HG02981 (cell line): ENCODE data around the gene DYNC2H1.
"Not testable (repeated sequence)": the region's sequence is repeated elsewhere in the genome, so short reads cannot be mapped to it uniquely, and the experiment has no call there.

Experiments
- ATAC-seq: cut with Tn5 transposase; IDR thresholded peaks from one replicate; pipeline ENCODE4 v1.9.1; 2021; ENCODE audit warnings: mild to moderate bottlenecking, moderate library complexity; ENCODE audit not compliant: unreplicated experiment

The DYNC2H1 gene

DNA sequence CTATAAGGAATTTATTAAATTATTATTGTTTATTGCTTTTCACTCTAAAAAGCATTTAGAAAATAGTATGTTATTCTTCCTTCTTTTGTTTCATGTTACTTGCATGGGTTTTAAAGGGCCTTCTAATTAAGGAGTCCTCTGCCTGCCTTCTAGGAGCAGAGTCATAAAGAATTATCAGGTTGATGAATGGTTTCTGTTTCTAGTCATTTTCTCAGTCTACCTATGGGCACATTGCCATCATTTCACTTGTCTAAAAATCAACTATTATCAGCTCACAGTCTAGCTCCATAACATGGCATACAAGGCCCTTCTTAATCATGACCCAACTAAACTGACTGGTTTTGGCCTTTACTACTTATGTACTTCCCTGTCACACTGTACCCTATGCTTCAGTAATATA, 16.2 kb downstream of the DYNC2H1 start:
- ATAC-seq, result no peak

DNA sequence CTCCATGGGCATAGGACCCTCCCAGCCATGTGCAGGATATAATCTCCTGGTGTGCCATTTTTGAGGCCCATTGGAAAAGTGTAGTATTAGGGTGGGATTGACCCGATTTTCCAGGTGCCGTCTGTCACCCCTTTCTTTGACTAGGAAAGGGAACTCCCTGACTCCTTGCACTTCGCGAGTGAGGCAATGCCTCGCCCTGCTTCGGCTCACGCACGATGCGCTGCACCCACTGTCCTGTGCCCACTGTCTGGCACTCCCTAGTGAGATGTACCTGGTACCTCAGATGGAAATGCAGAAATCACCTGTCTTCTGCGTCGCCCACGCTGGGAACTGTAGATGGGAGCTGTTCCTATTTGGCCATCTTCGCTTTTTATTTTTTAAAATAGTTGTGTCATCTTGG, 32.8 kb downstream of the DYNC2H1 start:
- ATAC-seq, result not testable (repeated sequence)

DNA sequence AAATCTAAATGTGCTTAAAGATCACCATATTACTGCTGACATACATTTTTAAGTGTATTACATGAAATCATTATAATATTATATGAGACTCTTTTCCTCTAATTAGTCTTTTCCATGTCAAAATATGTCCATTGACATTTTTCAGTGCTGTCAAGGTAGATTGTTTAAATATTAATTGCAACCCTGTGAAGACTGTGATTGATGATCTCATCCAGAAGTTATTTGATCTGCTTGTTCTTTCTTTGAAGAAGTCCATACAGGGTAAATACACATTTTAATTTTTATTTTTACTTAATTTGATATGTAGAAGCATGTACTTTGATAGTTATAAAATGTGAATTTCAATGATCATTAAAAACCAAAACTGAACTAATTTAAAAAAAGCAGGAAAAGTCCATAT, 38.4 kb downstream of the DYNC2H1 start:
- no peak for ATAC-seq

DNA sequence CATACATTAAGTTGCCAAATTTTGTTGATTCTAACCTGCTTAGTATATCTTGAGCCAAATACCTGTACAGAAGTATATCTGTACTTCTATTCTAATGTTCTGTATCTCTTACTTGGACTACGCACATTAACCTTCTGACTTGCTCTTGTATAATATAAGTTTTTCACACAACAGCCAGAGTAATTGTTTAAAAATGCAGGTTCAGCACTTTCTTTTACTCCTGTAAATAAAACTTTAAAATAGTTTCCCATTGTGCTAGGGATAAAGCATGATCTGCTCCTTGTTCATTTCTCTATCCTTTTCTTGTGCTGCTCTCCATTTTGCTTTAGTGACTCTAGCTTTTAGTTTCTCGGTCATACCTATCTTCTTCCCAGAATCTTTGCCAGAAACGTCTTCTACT, 48.3 kb downstream of the DYNC2H1 start:
- ATAC-seq, result no peak

DNA sequence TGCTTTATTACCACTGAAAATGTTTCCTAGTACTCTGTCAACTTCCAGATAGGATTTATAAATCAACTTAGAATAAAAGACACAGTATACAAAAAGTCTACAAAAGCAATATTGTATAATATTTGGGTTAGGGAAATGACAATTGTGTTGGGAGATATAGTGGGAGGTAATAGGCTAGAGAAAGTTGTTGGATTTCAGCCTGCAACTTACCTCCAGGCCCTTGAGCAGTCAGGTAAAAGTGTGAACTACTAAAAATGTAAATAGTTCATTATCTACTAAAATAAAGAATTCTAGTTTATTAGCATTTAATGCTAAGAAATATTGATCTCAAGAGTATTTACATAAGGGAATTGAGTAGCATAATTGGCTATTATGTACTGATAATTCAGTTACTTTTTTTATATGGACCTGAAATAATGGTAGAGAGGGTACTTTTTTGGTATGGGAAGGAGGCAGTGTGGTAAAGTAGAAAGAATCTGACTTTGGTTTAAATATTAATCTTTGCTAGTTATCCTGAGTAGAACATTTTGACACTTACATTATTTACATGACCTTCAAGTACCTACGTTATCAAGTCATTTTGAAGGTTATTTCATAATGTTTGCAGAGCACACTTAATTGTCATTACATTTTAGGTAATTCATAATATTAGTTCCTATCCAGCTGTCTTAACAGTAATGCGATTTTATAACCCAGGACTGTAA, 55.0 kb downstream of the DYNC2H1 start:
- ATAC-seq, result no peak

DNA sequence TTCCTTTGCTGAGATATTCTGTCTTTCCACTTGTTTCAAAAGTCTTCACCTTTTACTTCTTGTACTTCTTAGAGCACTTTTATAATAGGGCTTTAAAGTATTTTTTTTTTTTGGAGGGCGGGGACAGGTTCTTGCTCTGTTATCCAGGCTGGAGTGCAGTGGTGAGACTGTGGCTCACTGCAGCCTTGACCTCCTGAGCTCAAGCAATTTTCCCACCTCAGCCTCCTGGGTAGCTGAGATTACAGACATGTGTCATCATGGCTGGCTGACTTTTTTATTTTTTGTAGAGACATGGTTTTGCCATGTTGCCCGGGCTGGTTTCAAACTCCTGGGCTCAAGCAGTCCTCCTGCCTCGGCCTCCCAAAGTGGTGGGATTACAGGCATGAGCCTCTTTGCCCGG, 57.9 kb downstream of the DYNC2H1 start:
- ATAC-seq, result no peak

DNA sequence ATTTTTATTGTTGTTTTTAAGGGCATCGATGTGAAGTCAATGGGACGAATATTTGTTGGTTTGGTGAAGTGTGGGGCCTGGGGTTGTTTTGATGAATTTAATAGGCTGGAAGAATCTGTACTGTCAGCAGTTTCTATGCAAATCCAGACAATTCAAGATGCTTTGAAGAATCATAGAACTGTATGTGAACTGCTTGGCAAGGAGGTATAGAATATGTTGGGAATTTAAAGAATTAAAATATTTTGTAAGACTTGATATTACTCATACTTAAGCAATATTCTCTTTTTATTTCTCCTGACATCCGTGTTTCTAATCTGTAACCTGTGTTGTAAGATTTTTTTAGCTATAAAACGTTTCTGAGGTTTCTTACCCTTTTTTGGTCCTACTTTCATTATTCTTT, 61.6 kb downstream of the DYNC2H1 start:
- ATAC-seq, result no peak

DNA sequence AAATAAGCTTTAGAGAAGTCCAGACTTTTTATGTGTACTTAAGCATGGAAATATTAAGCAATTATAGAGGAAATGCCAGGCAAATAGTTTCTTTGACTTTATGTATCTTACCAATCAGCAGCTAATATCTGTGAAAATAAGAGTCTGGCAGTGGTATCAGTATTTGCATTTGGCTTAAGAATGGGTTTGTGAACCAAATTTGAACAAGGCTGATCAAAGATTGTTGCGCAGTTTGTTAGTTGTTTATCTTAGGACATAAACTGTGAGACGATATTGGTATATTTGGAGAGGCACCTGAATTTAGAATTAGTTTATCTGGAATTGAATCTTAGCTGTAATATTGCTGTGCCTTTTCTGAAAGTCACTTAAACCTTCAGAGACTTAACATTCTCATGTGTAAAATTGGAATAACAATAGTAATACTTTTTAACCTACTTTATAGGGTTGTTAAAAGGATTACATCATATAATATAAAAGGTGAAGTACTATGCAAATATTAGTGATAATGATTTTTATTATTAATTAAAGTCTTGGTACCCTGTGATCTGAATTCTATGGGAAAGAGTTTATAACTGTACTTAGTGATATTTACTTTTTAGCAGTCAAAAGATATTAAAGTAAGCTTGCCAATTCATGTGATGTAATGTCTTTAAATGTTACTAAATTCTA, 66.4 kb downstream of the DYNC2H1 start:
- ATAC-seq, result no peak

DNA sequence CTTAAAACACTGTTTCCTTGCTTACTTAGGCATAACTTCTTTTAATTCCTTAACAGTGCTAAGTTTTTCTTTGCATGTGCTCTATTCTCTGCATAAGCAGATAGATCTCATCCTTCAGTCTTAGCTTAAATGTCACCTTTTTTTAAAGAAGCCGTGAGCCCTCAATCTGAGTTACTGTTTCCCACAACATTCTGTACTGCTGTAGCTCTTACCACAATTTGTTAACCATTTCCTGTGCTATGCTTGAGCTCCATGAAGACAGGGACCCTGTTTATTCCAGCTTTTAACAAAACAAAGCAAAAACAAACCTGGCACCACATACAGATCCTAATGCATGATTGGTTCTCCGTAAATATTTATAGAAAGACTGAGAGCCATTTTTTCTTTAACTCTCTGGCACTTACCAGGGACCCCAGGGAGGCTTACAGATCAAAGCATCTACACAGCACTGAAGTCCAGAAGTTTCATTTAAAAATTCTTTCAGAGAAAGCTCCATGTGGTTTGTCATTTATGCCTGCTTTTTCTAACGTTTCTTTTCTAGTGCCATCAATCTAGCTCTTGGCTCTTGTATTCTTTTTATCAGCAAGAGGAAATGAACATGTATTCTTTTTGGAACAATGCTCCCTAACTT, 74.9 kb downstream of the DYNC2H1 start:
- ATAC-seq, result no peak

DNA sequence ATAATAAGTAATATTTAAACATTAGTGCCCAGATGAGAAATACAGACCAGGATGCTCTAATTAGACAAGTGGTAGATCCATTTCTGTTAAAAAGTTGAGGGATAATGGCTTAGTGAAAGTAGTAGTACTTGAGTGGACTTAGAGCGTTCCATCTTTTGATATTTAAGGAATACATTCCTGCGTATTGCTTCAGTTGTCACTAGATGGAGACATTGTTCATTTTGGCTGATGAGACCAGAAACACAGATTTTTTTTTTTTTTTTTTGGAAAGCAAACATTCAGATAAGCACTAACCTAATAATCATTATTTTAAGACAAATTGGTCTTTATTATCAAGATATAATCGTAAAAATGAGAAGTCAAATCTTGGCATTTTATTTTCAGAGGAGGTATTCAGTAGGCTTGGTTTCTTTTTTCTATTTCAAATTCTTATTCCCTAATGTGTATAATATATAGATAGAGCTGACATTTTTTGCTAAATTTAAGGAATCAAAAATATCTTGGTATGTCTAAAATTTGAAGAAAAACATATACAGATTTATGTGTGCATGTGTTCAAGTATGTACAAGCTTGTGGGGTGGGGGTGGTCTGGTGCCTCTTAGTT, 92.9 kb downstream of the DYNC2H1 start:
- no peak for ATAC-seq

DNA sequence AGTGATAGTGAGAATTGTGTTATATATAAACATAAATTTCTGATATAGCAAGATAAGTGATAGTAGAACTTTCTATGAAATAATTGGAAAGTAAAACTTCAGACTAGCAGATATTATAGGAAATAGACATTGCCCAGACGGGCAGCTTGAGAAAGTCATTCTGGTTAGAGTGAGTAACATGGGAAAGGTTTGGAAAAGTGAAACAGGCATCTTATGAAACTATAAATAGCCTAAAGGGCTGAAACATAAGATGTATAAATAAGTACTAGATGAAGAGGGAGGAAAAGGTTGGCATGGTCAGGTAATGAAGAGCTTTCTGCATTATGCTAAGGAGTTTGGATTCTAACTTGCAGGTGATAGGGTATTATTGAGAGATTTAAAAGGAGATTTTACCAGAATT, 101.3 kb downstream of the DYNC2H1 start:
- ATAC-seq, result no peak

DNA sequence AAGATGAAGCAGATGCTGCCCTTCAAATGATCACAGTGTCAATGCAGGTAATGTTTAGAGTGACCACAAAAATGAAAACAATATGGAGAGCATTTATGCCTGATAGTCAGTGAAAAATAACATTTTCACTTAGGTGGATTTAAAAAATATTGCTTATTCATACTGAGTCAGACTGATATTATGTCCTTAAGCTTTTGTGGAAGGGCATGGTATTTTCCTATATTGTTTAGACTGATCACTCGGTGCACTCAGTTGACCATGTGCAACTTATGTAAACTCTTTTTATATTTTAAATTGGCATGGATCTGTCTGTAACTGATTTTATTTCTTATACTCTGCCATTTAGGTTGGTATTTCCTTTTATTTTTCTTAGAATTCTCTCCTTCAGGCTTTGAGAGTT, 106.6 kb downstream of the DYNC2H1 start:
- ATAC-seq, result no peak

DNA sequence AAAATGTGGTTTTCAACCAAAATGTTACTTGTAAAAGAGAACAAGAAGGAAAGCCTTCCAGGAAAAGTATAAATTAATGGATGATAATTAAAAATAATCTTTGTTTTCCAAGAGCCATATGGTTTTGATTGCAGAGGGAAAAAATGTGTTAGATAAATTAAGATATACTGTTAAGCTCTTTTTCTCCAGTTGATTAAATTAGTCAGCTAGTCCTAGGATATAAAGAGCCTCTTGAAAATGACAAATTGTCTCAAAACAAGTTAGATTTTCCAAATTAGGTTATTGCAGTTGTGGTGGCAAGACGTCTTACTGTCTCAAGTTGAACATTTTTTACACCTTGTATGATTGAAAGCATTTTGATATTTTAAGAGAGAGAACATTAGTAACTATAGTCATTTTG, 110.9 kb downstream of the DYNC2H1 start:
- ATAC-seq, result no peak

DNA sequence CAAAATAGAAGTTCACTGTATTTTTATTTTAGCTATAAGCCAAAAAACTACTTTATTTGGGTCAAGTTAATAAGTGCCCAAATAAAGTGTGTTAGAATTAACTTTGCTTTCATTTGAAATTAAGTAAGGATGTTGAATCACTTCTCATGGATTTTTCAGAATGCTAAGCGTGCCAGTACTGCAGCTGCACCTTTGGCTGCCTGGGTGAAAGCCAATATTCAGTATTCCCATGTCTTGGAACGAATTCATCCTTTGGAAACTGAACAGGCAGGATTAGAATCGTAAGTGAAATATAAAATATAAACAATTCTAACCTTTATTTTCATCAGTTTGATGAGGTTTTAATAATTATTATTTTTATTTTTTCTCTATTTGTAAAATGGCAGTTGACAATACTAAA, 113.6 kb downstream of the DYNC2H1 start:
- ATAC-seq, result no peak

DNA sequence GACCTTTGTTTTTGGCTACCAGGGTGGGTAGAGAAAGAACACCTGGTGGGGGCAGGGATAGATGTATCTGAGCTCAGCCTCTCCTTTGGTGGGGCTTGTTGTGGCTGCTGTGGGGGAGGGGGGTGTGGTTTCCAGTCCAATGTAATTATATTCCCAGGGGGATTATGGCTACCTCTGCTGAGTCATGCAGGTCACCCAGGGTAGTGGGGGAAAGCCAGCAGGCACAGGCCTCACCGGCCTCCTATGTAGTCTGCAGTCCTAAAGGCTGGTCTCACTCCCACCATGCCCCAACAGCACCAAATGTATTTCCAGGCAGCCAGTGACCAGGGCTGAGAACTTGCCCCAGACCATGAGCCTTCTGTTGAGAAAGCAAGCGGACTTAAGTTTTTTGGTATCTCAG, 119.6 kb downstream of the DYNC2H1 start:
- ATAC-seq, result no peak

DNA sequence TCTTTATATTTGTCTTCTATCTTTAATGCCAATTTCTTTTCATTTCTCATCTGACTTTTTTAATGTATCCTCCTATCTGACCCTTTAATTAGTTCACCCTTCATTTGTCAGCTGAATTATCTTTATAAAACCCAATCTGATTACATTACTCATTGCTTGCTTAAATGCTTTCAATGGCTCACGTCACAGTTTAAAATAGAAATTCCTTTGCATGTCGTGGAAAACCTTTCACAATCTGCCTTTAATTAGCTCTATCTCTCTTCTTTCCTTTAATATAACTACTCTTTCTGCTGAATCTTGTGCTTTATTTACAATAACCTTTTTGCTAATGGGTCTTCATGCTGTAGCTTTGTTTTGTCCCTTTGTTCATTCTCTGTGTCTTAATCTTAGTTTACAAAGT, 125.7 kb downstream of the DYNC2H1 start:
- no peak for ATAC-seq

DNA sequence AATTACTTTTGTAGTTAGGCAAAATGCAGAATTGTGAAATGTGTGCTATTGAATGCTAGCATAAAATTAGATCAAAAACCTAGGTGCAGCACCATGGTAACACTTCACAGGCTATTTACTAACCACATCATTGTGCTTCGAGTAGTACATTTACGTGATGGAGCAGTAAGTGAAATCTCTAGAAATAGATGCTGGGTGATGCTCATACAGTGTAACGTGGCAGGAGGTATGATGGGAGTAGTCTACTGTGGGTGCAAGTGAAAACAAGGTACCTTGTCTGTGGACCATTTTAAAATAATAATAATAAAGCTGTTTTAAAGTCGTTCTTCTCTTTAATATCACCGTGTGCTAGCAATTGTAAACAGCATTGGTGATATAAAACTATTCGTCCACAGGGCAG, 132.3 kb downstream of the DYNC2H1 start:
- ATAC-seq, result no peak

DNA sequence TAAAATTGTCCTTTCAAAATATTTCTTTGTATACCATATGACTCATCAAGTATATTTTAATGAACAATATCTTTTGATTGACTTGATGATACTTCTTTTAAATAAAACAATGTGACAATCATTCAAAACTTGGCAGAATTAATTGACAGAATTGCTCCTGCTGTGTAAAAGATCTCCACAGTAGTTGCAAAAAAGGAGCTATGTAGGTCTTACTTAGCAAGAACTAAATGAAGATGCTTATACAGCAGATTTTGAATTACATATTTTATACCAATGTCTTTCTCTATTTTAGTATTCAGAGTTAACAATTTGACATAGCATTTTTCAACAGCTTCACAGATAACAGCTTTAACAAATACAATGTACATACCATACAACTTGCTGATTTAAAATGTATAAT, 144.9 kb downstream of the DYNC2H1 start:
- ATAC-seq, result no peak

DNA sequence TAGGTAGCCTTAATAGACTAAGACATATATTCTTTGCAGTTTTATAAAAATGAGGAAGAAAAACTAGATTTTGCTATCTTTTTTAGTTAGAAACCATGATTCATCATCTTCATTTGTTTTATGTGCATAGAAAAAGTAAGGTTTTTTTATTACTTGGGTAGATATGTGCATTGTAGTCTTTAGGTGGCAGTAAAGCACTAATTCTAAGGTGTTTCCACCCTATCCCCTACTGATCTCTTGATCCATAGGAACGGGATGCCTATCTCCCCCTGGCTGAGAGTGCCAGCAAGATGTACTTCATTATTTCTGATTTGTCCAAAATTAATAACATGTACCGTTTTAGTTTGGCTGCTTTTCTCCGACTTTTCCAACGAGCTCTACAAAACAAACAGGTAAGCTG, 148.1 kb downstream of the DYNC2H1 start:
- ATAC-seq, result no peak

DNA sequence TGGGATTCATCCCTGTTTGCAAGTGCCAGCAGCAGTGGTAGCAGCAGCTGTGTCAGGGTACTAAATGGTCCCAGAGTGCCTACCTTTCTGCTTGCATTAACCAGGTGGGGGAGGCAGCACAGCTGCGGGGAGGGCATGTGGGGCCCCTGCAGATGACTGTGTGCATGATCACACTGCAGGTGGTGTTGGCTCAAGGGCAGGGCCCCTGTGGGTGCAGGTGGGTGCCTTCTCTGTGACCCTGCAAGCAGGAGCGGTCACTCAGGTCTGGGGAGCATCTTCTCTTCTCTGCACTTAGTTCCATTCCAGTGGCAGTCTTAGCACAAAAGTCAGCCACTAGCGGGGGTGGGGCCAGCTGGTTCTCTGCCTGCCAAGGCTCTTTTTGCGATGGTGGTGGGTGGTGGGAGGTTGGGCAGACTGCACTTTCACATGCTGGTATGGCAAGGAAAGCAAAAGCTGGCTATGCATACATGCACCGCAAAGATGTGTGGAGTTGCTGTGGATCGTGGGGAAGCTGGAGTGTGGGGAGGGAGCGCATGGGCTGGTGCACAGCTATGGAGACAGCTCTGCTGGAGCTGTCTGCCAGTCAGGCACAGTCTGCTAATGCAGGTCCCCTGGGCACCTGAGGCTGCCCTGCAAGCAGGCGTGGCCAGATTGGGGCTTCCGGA, 157.1 kb downstream of the DYNC2H1 start:
- no peak for ATAC-seq

DNA sequence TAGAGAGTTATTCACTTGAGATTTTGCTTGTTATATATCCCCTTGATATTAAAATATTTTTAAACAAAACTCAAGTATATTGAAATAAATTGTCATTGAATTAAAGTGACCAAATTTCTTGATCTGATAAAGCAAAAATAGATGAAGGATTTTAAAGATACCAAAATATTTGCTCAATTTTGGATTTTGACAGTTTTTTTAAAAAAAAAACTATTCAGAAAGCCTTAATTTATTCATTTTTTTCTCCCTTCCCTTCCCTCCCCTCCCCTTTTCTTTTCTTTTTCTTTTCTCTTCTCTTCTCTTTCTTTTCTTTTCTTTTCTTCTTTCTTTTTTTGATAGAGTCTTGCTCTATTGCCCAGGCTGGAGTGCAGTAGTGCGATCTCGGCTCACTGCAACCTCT, 163.7 kb downstream of the DYNC2H1 start:
- ATAC-seq, result no peak
